GM10266 (cell line): Measurements from ENCODE around the gene PGAM4.
"Not testable (repeated sequence)": the region's sequence is repeated elsewhere in the genome, so short reads cannot be mapped to it uniquely, and the experiment has no call there.

Experiments used
- DNase-seq: peaks from one replicate; pipeline ENCODE4 v3.0.0; 2012; ENCODE audit errors: extremely low spot score
- TF ChIP-seq, protein P1 (sequence below): IDR thresholded peaks from 2 replicates; pipeline ENCODE4 v1.5.1; 2012; ENCODE audit warnings: mild to moderate bottlenecking, low read depth; ENCODE audit not compliant: control insufficient read depth, insufficient read depth; ENCODE audit errors: missing control alignments

PGAM4 gene

GRCh38 chrX:77949840-77950239 is 19.6 kb downstream of the PGAM4 start:
- no peak for DNase-seq
- TF ChIP-seq, protein P1, sequence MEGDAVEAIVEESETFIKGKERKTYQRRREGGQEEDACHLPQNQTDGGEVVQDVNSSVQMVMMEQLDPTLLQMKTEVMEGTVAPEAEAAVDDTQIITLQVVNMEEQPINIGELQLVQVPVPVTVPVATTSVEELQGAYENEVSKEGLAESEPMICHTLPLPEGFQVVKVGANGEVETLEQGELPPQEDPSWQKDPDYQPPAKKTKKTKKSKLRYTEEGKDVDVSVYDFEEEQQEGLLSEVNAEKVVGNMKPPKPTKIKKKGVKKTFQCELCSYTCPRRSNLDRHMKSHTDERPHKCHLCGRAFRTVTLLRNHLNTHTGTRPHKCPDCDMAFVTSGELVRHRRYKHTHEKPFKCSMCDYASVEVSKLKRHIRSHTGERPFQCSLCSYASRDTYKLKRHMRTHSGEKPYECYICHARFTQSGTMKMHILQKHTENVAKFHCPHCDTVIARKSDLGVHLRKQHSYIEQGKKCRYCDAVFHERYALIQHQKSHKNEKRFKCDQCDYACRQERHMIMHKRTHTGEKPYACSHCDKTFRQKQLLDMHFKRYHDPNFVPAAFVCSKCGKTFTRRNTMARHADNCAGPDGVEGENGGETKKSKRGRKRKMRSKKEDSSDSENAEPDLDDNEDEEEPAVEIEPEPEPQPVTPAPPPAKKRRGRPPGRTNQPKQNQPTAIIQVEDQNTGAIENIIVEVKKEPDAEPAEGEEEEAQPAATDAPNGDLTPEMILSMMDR, result no peak

GRCh38 chrX:77946571-77946970 is 22.9 kb downstream of the PGAM4 start:
- no peak for DNase-seq
- TF ChIP-seq, protein P1, result no peak

DNA sequence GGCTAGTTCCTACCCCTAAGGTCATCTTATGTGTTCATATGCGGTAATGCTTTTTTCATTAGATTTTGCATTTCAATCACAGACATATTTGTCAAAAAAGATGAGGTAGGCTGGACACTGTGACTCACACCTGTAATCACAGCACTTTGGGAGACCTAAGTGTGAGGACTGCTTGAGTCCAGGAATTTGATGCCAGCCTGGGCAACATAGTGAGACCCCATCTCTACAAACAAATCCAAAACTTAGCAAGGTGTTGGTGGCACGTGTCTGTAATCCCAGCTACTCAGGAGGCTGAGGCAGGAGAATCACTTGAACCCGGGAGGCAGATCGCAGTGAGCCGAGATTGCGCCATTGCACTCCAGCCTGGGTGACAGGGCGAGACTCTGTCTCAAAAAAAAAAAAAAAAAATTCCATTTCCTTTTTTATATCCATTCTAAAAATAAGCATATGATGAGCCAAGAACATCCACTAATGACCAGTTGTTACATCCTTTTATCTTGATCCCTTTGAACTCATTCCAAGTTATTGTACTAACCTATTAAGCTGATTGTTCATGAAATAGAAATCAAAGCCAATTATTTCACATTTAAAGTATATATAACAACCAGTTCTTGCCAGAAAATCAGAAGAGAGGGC is 23.4 kb downstream of the PGAM4 start:
- TF ChIP-seq, protein P1, result no peak
- no peak for DNase-seq

- not testable (repeated sequence) for DNase-seq
Measured at GRCh38 chrX:77945031-77945430, 24.4 kb downstream of the PGAM4 start.

DNA sequence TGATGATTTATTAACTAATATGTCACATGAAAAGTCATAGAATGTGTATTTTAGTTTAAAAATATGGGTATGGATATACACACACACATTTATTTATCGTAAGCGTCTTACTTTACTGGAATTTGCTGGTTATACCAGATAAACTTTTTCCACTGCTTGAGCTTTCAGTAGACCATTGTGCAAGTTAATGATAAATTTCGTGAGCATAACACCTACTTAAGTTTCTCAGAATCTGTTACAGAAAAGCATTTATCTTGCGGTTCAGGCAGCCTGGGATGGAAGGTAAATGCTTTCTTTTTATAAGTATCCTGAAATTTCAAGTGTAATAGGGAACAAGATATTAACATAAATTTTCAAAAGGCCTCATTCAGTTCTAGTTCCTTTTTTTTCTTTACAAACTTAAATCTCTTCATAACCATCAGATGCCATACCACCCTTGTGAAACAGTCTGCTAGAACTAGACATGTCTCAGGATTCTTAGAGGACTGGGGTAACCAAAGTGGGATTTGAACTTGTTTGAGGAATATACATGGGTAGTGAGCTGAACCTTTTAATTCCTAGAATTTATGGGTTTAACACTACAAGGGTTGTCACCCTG is 31.3 kb downstream of the PGAM4 start:
- DNase-seq, result no peak
- TF ChIP-seq, protein P1, result no peak

DNA sequence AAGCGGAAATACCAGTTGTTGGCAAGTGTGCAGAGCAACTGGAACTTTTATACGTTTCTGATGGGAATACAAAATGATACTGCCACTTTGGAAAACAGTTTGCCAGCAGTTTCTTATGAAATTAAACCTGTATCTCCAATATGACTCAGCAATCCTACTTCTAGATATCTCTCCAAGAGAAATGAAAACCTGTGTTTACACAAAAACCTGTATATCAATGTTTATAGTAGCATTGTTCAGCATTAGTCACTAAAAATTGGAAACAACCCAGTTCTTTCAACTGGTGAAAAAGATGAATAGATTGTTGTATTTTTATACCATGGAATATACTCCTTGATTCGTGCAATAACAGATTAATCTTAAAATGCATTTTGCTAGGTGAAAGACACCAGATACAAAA is 32.1 kb downstream of the PGAM4 start:
- no peak for DNase-seq
- TF ChIP-seq, protein P1, result no peak

- no peak for DNase-seq
- TF ChIP-seq, protein P1, result no peak
Measured at GRCh38 chrX:77936299-77936698, 33.1 kb downstream of the PGAM4 start.
